ENCODE results near the gene C12orf54. TPM values are rescaled to one million over a fixed set of nuclear protein-coding genes. Genes with fewer than 3 reads are reported as not detected.
A peak's percentile ranks its signal among the peaks of the same experiment; 100 is the strongest.
"Not testable (repeated sequence)": the region's sequence is repeated elsewhere in the genome, so short reads cannot be mapped to it uniquely, and the experiment has no call there.

The C12orf54 gene
- total RNA-seq, 3 donors from 2014 or later (not counting 1 experiment from before 2014, with no cell fraction given): not detected

- peak in 1 of 2 donors; percentile 62 for DNase-seq
- intact Hi-C loops (cut with micrococcal nuclease): loop anchor here (10.0 kb wide), 1 partner anchor 270 kb away; the partner anchor contains the start of gene CCDC184
- Histone ChIP-seq H3K4me1 (ENCODE audit: control insufficient read depth, insufficient read depth, low read length) (no peaks in the 10 kb centered on the region), H3K4me3 (ENCODE audit: low read length) (no peak overlapping the region), H3K27ac (ENCODE audit: low read length) (no peak overlapping the region), H3K27me3 (ENCODE audit: control insufficient read depth, insufficient read depth, low read length) (no peaks in the 10 kb centered on the region), H3K9me3 (ENCODE audit: control insufficient read depth, insufficient read depth, low read length) (no peaks in the 10 kb centered on the region), H3K36me3 (ENCODE audit: control insufficient read depth, insufficient read depth, low read length) (no peaks in the 10 kb centered on the region)
- H3K27me3 Mint-ChIP-seq (ENCODE audit: low read depth in 2 of 2): peaks cover 13 to 25% of the 10 kb centered on the region in 2 donors
- 100% methylated on average over 1 of the region's 1 CpG for WGBS (ENCODE audit: insufficient coverage)
- no peak overlapping the region for H3K4me3 Mint-ChIP-seq
- no peaks in the 10 kb centered on the region for H3K4me1 Mint-ChIP-seq
- peak; percentile 53 to 58 (median 57) for ATAC-seq
- H3K27ac Mint-ChIP-seq: no peak overlapping the region
- H3K36me3 Mint-ChIP-seq: peaks cover 9% of the 10 kb centered on the region
- TF ChIP-seq, protein P1, sequence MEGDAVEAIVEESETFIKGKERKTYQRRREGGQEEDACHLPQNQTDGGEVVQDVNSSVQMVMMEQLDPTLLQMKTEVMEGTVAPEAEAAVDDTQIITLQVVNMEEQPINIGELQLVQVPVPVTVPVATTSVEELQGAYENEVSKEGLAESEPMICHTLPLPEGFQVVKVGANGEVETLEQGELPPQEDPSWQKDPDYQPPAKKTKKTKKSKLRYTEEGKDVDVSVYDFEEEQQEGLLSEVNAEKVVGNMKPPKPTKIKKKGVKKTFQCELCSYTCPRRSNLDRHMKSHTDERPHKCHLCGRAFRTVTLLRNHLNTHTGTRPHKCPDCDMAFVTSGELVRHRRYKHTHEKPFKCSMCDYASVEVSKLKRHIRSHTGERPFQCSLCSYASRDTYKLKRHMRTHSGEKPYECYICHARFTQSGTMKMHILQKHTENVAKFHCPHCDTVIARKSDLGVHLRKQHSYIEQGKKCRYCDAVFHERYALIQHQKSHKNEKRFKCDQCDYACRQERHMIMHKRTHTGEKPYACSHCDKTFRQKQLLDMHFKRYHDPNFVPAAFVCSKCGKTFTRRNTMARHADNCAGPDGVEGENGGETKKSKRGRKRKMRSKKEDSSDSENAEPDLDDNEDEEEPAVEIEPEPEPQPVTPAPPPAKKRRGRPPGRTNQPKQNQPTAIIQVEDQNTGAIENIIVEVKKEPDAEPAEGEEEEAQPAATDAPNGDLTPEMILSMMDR (IDR thresholded peaks at IDR 0.05): peak; percentile 48
- H3K9me3 Mint-ChIP-seq: peaks cover 2 to 6% of the 10 kb centered on the region in 2 donors
Measured at GRCh38 chr12:48454667-48455066, 27.6 kb upstream of the C12orf54 start.

DNA sequence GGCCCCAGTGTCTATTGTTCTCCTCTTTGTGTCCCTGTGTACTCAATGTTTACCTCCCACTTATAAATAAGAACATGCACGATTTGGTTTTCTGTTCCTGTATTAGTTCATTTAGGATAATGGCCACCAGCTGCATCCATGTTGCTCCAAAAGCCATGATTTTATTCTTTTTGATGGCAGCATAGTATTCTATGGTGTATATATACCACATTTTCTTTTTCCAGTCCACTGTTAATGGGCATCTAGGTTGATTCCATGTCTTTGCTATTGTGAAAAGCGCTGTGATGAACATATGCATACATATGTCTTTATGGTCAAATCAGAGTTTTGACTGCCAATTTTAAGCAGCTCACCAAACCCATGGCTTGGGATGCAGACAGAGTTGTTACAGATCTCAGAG, 27.2 kb upstream of the C12orf54 start:
- H3K36me3 Mint-ChIP-seq: peaks cover 5% of the 10 kb centered on the region
- no peaks in the 10 kb centered on the region for H3K36me3 ChIP-seq (ENCODE audit: control insufficient read depth, insufficient read depth, low read length)
- H3K4me3 Mint-ChIP-seq: no peak overlapping the region
- 76% methylated on average over 2 of the region's 2 CpGs for WGBS (ENCODE audit: insufficient coverage)
- H3K9me3 ChIP-seq (ENCODE audit: control insufficient read depth, insufficient read depth, low read length): no peaks in the 10 kb centered on the region
- DNase-seq (no peak), ATAC-seq (no peak)
- peaks cover 10 to 25% of the 10 kb centered on the region in 2 donors for H3K27me3 Mint-ChIP-seq (ENCODE audit: low read depth in 2 of 2)
- H3K27me3 ChIP-seq (ENCODE audit: control insufficient read depth, insufficient read depth, low read length): no peaks in the 10 kb centered on the region
- no peak overlapping the region for H3K4me3 ChIP-seq (ENCODE audit: low read length)
- H3K27ac Mint-ChIP-seq: no peak overlapping the region
- intact Hi-C loops (cut with micrococcal nuclease): loop anchor here (10.0 kb wide), 1 partner anchor 270 kb away; the partner anchor contains the start of gene CCDC184
- no peaks in the 10 kb centered on the region for H3K4me1 Mint-ChIP-seq
- TF ChIP-seq, protein P1 (IDR thresholded peaks at IDR 0.05): no peak
- H3K9me3 Mint-ChIP-seq: peaks cover 0 to 3% of the 10 kb centered on the region in 2 donors
- no peaks in the 10 kb centered on the region for H3K4me1 ChIP-seq (ENCODE audit: control insufficient read depth, insufficient read depth, low read length)
- H3K27ac ChIP-seq (ENCODE audit: low read length): no peak overlapping the region

DNA sequence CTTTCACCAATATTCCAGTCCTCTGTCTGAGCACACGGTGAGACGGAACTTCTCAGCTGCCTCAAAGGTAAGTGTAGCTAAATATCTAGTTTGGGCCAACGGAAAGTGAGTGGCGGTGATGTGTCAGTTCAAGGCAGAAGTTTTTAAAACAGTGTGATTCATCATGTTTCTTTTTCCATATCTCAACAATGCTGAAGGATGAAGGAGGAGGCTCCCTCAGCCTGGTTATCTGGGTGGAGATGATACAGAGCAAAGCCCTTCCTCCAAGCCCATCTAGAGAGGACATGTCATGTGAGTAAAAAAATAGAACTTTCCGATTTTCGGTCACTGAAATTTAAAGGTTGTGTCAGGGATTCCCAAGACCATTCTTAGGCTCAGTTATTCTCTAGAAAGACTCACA, 23.0 kb upstream of the C12orf54 start:
- no peak overlapping the region for H3K27ac Mint-ChIP-seq
- H3K27me3 Mint-ChIP-seq (ENCODE audit: low read depth in 2 of 2): peaks cover 18 to 45% of the 10 kb centered on the region in 2 donors
- TF ChIP-seq, protein P1 (IDR thresholded peaks at IDR 0.05): no peak
- DNase-seq (no peak), ATAC-seq (no peak)
- no peaks in the 10 kb centered on the region for H3K4me1 ChIP-seq (ENCODE audit: control insufficient read depth, insufficient read depth, low read length)
- H3K4me3 Mint-ChIP-seq: no peak overlapping the region
- peaks cover 6% of the 10 kb centered on the region for H3K27me3 ChIP-seq (ENCODE audit: control insufficient read depth, insufficient read depth, low read length)
- H3K4me3 ChIP-seq (ENCODE audit: low read length): no peak overlapping the region
- H3K36me3 Mint-ChIP-seq: no peaks in the 10 kb centered on the region
- H3K4me1 Mint-ChIP-seq: no peaks in the 10 kb centered on the region
- H3K9me3 ChIP-seq (ENCODE audit: control insufficient read depth, insufficient read depth, low read length): no peaks in the 10 kb centered on the region
- WGBS (ENCODE audit: insufficient coverage): 91% methylated on average over 6 of the region's 6 CpGs
- no peak overlapping the region for H3K27ac ChIP-seq (ENCODE audit: low read length)
- H3K36me3 ChIP-seq (ENCODE audit: control insufficient read depth, insufficient read depth, low read length): no peaks in the 10 kb centered on the region
- intact Hi-C loops (cut with micrococcal nuclease): loop anchor here (10.0 kb wide), 1 partner anchor 274 kb away; the partner anchor contains the start of gene CCDC184
- no peaks in the 10 kb centered on the region for H3K9me3 Mint-ChIP-seq

DNA sequence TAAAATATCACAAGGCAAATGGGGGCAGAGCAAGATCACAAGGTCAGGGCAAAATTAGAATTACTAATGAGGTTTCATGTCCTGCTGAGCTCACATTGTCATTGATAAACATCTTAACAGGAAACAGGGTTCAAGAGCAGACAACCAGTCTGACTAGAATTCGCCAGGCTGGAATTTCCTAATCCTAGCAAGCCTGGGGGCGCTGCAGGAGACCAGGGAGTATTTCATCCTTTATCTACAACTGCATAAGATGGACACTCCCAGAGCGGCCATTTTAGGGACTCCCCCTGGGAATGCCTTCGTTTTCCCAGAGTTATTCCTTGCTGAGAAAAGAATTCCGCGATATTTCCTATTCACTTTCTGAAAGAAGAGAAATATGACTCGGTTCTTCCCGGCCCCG, 13.3 kb upstream of the C12orf54 start:
- intact Hi-C loops (cut with micrococcal nuclease); H3K27ac Mint-ChIP-seq; DNase-seq; H3K4me1 ChIP-seq (ENCODE audit: control insufficient read depth, insufficient read depth, low read length); H3K9me3 ChIP-seq (ENCODE audit: control insufficient read depth, insufficient read depth, low read length); H3K27ac ChIP-seq (ENCODE audit: low read length); H3K4me1 Mint-ChIP-seq; ATAC-seq; H3K4me3 Mint-ChIP-seq; H3K27me3 ChIP-seq (ENCODE audit: control insufficient read depth, insufficient read depth, low read length); H3K4me3 ChIP-seq (ENCODE audit: low read length); H3K36me3 ChIP-seq (ENCODE audit: control insufficient read depth, insufficient read depth, low read length): not testable (repeated sequence)
- Mint-ChIP-seq H3K36me3 (peaks cover 36% of the 10 kb centered on the region), H3K27me3 (ENCODE audit: low read depth in 2 of 2) (peaks cover 17 to 29% of the 10 kb centered on the region in 2 donors), H3K9me3 (peaks cover 12 to 15% of the 10 kb centered on the region in 2 donors)
- WGBS (ENCODE audit: insufficient coverage): 86% methylated on average over 9 of the region's 9 CpGs

Data from natural killer cell (primary cell).